Endodermal cell (in vitro differentiated cells): ENCODE measurements around the gene YIPF1. TPM values are rescaled to one million over a fixed set of nuclear protein-coding genes. Genes with fewer than 3 reads are reported as not detected.

Experiments used
- DNase-seq: peaks from one replicate; pipeline ENCODE4 v3.0.0-alpha.2; 2017
- H3K27ac ChIP-seq: 2 replicates; pipeline ENCODE4 v1.5.1; 2013; ENCODE audit warnings: mild to moderate bottlenecking, low read depth, low read length, moderate library complexity
- H3K27me3 ChIP-seq: 2 replicates; pipeline ENCODE4 v1.6.1; 2013; ENCODE audit warnings: mild to moderate bottlenecking, low read length, moderate library complexity; ENCODE audit not compliant: insufficient read depth, control insufficient read depth, poor library complexity, severe bottlenecking
- H3K36me3 ChIP-seq: 2 replicates; pipeline ENCODE4 v1.7.0; 2013; ENCODE audit warnings: mild to moderate bottlenecking, low read length, moderate library complexity; ENCODE audit not compliant: control insufficient read depth, insufficient read depth
- H3K4me1 ChIP-seq: one replicate; pipeline ENCODE4 v1.7.0; 2013; ENCODE audit warnings: low read length; ENCODE audit not compliant: control insufficient read depth, insufficient read depth
- H3K4me3 ChIP-seq: 2 replicates; pipeline ENCODE4 v1.5.1; 2013; ENCODE audit warnings: mild to moderate bottlenecking, low read length, moderate library complexity
- H3K9ac ChIP-seq: 2 replicates; pipeline ENCODE4 v1.6.1; 2013; ENCODE audit warnings: mild to moderate bottlenecking, low read length, moderate library complexity; ENCODE audit not compliant: poor library complexity, severe bottlenecking; ENCODE audit errors: extremely low read depth
- H3K9me3 ChIP-seq: 2 replicates; pipeline ENCODE4 v1.6.1; 2013; ENCODE audit warnings: mild to moderate bottlenecking, low read length, moderate library complexity; ENCODE audit not compliant: control insufficient read depth
- H3K27ac Mint-ChIP-seq: 2 replicates; pipeline ENCODE4 v1.8.0; 2020; ENCODE audit warnings: mixed read lengths
- H3K27me3 Mint-ChIP-seq: 2 replicates; pipeline ENCODE4 v1.8.0; 2021; ENCODE audit warnings: mild to moderate bottlenecking, mixed read lengths; ENCODE audit not compliant: insufficient read depth
- H3K36me3 Mint-ChIP-seq: 2 replicates; pipeline ENCODE4 v1.8.0; 2020; ENCODE audit warnings: low read depth, mixed read lengths
- H3K4me1 Mint-ChIP-seq: 2 replicates; pipeline ENCODE4 v1.8.0; 2020; ENCODE audit warnings: mixed read lengths
- H3K4me3 Mint-ChIP-seq: 2 replicates; pipeline ENCODE4 v1.8.0; 2020; ENCODE audit warnings: mild to moderate bottlenecking, moderate library complexity, mixed read lengths
- H3K9me3 Mint-ChIP-seq: 2 replicates; pipeline ENCODE4 v1.8.0; 2020; ENCODE audit warnings: mild to moderate bottlenecking, mixed read lengths
- CTCF ChIP-seq: fragments of 200-600 bp; sonication (generic); conservative IDR thresholded peaks from 2 replicates; pipeline ENCODE4 v1.5.0; 2021; ENCODE audit warnings: antibody characterized with exemption, mild to moderate bottlenecking
- WGBS, 2 experiments: methylation state at CpG; one replicate each; pipeline versions ENCODE4 v1.1.5 to v1.1.7; 2013; ENCODE audit warnings: missing lambda C conversion rate in 2 of 2, mixed read lengths in 1 of 2; ENCODE audit not compliant: insufficient coverage in 1 of 2, insufficient read length in 1 of 2; 5-methylcytosine and 5-hydroxymethylcytosine counted together
- total RNA-seq, 2 donors: library from RNA; stranded (reverse); fragmentation: NEBNext Ultra II Directional in 1 of 2; extraction: Animal tissue kit (Norgen Biotek cat#: 25700) in 1 of 2; gene quantifications; 2 replicates in 1 of 2; 3 replicates in 1 of 2; pipeline ENCODE4 v1.2.1, GENCODE V29; 2021

YIPF1 gene
- total RNA-seq, 2 donors from 2014 or later = 32.7 to 32.8 TPM

- H3K4me1 Mint-ChIP-seq = peaks cover 22% of the 10 kb centered on the region
- H3K27me3 Mint-ChIP-seq = peaks cover 10% of the 10 kb centered on the region
- no peaks in the 10 kb centered on the region for H3K36me3 ChIP-seq
- H3K27ac ChIP-seq = no peak overlapping the region
- H3K4me3 Mint-ChIP-seq = no peak overlapping the region
- no peak overlapping the region for H3K27ac Mint-ChIP-seq
- H3K9ac ChIP-seq = no peak overlapping the region
- no peak for DNase-seq
- WGBS, 2 experiments = 90 to 94% methylated on average over 5 of the region's 5 CpGs
- H3K4me3 ChIP-seq = no peak overlapping the region
- no peaks in the 10 kb centered on the region for H3K9me3 ChIP-seq
- H3K36me3 Mint-ChIP-seq = no peaks in the 10 kb centered on the region
- no peaks in the 10 kb centered on the region for H3K9me3 Mint-ChIP-seq
- H3K4me1 ChIP-seq = peaks cover 12% of the 10 kb centered on the region
- no peaks in the 10 kb centered on the region for H3K27me3 ChIP-seq
- TF ChIP-seq CTCF = no peak
Measured at GRCh38 chr1:53894644-53895043, 5.0 kb upstream of the YIPF1 start.

GRCh38 chr1:53893999-53894636 is 4.5 kb upstream of the YIPF1 start, which contains the start of gene DIO1:
Gene DIO1 (plus strand): TSS chr1:53894187. CDS start chr1:53894211, 24 bp downstream.
- peak; percentile 82 for DNase-seq
- H3K9ac ChIP-seq = no peak within 1 kb of the TSS
- no peaks in the 10 kb centered on the region for H3K36me3 ChIP-seq
- Mint-ChIP-seq H3K9me3 (no peaks in the 10 kb centered on the region), H3K27me3 (peaks cover 8% of the 10 kb centered on the region), H3K4me3 (no peak within 1 kb of the TSS), H3K36me3 (no peaks in the 10 kb centered on the region), H3K27ac (no peak within 1 kb of the TSS), H3K4me1 (peaks cover 22% of the 10 kb centered on the region)
- WGBS, 2 experiments = 85 to 87% methylated on average over 12 to 14 of the region's 14 CpGs
- no peaks in the 10 kb centered on the region for H3K9me3 ChIP-seq
- peaks cover 12% of the 10 kb centered on the region for H3K4me1 ChIP-seq
- no peak within 1 kb of the TSS for H3K4me3 ChIP-seq
- no peak for TF ChIP-seq CTCF
- H3K27me3 ChIP-seq = no peaks in the 10 kb centered on the region
- no peak within 1 kb of the TSS for H3K27ac ChIP-seq

GRCh38 chr1:53892911-53893310 is 3.3 kb upstream of the YIPF1 start:
- no peaks in the 10 kb centered on the region for H3K9me3 Mint-ChIP-seq
- no peak overlapping the region for H3K27ac Mint-ChIP-seq
- Histone ChIP-seq H3K4me1 (peaks cover 12% of the 10 kb centered on the region), H3K27me3 (no peaks in the 10 kb centered on the region), H3K27ac (no peak overlapping the region), H3K36me3 (no peaks in the 10 kb centered on the region), H3K9me3 (no peaks in the 10 kb centered on the region), H3K9ac (no peak overlapping the region), H3K4me3 (no peak overlapping the region)
- WGBS, 2 experiments = 94 to 96% methylated on average over 2 to 5 of the region's 5 CpGs
- peaks cover 2% of the 10 kb centered on the region for H3K36me3 Mint-ChIP-seq
- TF ChIP-seq CTCF = no peak
- H3K4me1 Mint-ChIP-seq = peaks cover 22% of the 10 kb centered on the region
- no peak for DNase-seq
- H3K27me3 Mint-ChIP-seq = peaks cover 8% of the 10 kb centered on the region
- H3K4me3 Mint-ChIP-seq = no peak overlapping the region
